Measurements from ENCODE around the gene EN2.

EN2 gene

DNA sequence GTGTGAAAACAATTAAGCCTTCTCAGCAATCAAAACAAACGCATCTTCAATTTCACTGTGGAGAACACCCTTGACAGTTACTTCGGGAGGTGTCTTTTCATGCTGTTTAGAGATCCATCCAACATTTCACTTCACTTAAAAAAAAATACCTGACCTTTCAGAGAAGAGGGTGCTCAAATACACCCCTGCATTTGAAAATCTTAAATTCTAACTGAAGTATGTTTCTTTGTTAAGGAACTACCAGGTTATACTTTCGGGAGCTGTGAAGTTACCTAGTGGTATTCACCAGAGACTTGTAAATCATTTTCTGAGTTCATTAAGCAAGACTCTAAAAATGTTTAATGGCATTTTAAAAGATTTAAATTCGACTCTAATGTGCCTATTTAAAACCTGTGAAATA is 49.6 kb downstream of the EN2 start:
- in situ Hi-C loops (cut with MboI; ENCODE audit: low sequenced_read_pairs) = no loop called here

DNA sequence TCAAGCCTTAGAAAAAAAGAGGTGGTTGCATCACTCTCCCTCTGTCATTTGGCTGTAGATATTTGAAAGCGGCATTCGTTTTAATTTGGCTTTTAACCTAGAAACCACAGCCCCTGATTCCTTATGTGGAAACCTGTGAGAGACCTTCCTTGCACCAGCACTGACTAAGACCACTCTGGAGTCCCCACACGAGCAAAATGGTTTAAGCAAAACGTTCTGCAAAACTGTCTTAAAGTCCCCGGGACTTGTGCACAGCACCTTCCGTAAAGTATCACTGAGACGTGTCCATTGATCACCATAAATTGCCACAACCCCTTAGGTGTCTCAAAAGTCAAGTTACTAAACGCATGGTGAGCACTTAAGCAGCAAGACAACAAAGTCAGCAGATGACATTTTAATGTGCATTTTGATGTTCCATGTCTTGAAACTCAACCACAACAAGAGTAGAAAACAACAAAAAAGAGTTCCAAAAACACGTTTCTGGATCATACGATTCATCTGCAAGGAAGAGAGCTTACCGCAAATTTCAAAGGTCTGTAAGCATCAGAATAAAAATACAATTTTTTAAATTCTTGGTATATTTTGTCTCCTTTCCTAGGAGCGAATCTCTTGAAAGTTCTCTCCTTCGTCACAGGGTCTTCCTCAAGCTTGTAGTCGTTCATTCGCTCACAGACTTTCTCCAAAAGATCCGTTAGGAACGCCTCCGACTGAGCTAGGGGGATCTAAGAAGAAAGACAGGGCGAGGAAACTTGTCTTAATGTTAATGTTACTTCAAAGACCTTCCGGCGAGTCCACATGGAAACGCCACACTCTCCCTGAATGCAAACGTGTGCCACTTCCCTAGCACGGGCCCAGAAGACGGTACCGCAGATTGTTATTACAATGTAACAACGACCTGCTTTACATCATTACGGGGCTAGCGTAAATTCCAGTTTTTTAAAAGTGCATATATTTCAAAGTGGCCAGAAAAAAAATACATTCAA is 50.7 kb downstream of the EN2 start:
- in situ Hi-C loops (cut with MboI; ENCODE audit: low sequenced_read_pairs) = no loop called here

DNA sequence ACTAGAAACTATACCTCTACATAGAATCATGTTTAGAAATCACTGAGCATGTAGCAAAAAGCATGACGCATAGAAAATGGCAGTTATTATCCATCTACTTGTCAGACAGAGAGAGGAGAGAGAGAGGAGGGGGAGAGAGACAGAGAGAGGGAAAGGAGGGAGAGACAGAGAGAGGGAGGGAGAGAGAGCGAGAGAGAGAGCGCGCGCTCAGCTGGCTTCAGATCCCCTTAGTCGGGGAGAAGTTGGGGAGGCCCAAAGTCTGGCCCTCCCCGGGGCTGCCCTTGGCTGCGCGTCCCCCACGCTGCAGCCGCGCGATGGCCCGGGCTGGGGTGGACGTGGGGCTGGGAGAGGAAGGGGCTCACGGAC is 51.4 kb downstream of the EN2 start:
- in situ Hi-C loops (cut with MboI; ENCODE audit: low sequenced_read_pairs) = no loop called here

DNA sequence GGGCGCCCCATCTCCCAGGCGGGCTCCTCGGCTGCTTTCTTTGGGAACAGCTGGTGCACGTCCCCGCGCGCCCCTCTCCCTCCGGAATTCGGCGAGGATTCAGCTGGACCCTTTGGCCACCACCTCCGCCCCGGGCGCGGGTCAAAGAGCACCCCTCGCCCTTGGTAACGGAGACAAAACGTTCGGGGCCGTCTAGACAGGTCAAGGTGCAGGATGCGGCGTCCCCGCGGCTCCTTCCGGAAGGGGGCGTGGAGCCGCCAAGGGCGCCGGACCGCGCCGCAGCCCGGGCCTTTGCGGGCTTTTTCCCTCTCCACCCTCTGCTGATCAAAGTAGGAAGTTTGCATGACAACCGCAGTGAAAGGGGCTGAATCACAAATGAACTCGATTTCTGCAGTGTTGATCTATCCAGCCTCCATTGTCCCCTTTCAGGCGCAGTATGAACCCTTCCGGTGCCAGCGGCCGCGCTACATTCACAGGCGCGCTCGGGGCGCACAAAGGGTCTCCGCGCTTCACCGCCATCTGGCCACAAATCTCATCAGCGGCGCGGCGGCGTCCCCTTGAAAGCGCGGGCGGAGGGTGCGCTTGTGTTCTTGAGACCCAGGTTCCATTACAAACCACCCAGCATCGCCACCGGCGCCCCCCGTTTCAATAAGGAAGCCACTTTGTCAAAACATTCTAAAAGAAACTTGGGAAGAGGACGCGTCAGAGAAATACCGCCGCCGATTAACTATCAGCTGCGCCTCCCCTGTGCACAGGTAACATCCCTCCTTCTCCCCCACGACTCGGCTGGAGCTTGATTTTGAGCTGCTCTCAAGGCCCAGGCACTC is 52.0 kb downstream of the EN2 start:
- in situ Hi-C loops (cut with MboI; ENCODE audit: low sequenced_read_pairs) = no loop called here

DNA sequence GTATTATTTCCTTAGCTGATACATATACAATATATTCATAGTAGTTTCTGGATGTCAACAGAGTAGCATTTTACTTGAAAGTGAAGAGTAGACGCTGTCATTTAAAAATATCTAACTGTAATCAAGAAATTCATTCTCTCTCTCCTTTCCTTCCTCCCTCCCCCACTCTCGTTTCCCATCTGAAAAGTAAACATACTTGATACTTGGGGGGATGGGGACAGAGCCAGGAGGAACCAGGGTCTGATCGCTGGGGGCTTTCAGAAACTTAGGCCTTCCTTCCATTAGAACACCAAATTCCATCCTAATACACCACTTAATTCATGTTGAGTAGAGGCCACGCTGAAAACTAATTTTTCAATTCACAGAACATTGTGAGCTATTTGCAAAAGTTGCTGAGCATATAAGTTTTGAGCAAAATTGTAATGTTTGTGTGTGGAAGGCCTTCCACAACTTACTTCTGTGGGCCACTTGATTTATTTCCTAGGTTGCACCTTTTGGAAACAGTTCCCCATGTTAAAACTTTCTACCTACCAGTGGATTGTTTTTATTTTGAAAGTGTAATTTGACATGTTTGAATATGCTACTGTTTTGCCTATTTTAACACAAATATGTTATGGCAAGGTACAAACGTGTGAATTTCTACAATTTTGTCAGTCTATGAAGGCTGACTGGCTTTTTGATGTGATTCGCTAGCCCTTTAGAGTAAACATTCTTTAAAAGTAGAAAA is 53.2 kb downstream of the EN2 start:
- in situ Hi-C loops (cut with MboI; ENCODE audit: low sequenced_read_pairs) = no loop called here

DNA sequence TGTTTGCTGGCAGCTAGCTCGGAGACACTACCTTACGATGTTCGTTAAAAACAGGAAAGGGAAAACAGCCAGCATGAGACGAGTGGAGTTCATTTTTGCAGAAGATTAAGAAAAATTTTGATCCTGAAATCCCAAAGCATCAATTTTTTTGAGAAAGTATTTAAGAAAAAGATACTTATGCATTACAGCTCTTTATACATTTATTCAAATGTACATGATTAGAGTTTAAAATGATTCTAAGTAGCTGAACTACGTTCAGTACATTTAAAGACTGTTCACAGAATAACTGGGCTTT is 53.7 kb downstream of the EN2 start:
- in situ Hi-C loops (cut with MboI; ENCODE audit: low sequenced_read_pairs) = no loop called here

DNA sequence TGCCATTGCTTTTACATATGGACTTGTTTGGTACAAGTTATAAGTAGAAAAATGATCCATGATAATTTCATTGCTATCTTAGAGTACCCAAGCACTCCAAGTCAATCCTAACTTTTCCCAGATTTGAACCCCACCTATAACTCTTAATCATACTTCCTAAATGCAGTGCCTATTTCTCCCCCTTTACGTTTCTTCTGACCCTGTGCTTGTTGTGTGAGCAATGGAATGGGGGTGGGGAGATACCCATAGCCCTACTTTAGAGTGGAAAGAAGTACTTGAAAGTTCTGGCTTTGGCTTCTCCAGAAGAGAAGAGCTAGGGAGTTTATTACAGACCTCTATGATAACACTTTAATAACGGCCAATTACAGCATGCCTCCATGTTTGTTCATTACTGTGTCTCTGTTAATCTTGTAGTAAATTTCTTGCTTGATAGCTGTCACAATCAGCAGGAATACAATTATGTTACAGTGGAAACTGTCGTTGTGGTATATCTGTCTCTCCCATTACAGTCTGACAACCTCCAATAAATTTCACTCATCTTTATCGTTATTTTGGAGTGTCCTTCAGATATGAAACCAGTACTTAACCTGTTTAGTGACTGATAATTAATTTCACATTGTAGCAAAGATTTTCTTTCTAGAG is 54.4 kb downstream of the EN2 start:
- in situ Hi-C loops (cut with MboI; ENCODE audit: low sequenced_read_pairs) = no loop called here

DNA sequence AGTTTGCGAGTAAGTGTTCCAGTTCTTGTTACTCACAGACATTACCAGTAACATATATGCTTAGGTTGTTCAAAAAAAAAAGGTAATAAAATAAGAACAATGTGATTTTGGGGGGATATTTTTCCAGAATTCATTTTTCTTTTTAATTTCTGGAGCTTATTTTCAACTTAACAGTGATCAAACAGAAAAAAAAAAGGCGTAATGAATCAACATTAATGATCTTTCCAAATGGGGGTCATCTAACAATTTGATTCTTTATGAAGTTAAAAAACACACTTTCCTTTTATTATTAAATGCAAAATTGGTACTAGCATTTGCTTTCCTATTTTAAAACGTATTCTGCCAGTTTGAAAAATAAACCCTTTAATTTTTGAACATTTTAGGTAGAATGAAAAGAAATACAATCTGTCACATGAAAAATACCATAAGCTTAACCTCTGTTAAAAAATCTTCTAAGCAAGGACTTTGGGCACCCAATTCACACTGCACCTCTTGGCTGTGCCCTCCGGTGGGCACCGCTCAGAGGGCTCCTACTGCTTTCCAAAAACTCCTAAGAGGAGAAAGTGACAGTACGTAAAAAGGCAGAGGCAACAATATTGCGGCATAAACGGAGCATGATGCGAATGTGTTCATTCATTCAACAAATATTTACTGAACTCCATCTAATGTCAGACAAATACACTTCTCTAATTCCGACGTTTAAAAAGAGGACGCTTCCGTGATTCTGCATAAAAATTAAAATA is 55.8 kb downstream of the EN2 start:
- in situ Hi-C loops (cut with MboI; ENCODE audit: low sequenced_read_pairs) = no loop called here

DNA sequence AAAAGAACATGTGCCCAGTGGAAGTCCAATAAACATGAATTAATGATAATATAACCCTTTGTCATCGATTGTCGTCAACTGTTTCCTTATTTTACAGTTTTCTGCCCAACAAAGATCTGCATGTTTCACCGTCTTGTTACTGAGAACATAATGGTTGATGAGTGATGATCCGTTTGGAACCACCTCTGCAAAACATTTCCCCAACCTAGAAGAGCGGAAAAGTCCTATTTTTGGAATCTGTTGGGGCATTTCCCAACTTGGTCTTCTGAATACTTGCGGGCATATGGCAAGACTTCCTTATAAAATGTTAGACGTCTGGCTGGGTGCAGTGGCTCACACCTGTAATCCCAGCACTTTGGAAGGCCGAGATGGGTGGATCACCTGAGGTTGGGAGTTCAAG is 56.4 kb downstream of the EN2 start:
- in situ Hi-C loops (cut with MboI; ENCODE audit: low sequenced_read_pairs) = no loop called here

Measured in HL-60/S4 (cell line).